Subcutaneous adipose tissue (tissue), 4 donors: Measurements from ENCODE around the gene ALPL. TPM values are rescaled to one million over a fixed set of nuclear protein-coding genes. Genes with fewer than 3 reads are reported as not detected.

ENCODE experiments used
- total RNA-seq, 4 donors: library from RNA; depleted of rRNA; stranded (reverse); fragments of >200 nt; gene quantifications; one replicate each; pipeline ENCODE4 v1.1.0, GENCODE V29; 2016
- TF ChIP-seq, protein P1 (sequence below): fragments of 450-650 bp; IDR thresholded peaks from one replicate; pipeline ENCODE4 v1.5.1; 2016; ENCODE audit warnings: low read depth, mild to moderate bottlenecking, control low read depth, antibody characterized with exemption, moderate library complexity

ALPL gene
- total RNA-seq, 4 donors from 2014 or later, result 2.6 to 17.7 (median 9.5) TPM

GRCh38 chr1:21491488-21492355 is 17.5 kb upstream of the ALPL start:
- TF ChIP-seq, protein P1, sequence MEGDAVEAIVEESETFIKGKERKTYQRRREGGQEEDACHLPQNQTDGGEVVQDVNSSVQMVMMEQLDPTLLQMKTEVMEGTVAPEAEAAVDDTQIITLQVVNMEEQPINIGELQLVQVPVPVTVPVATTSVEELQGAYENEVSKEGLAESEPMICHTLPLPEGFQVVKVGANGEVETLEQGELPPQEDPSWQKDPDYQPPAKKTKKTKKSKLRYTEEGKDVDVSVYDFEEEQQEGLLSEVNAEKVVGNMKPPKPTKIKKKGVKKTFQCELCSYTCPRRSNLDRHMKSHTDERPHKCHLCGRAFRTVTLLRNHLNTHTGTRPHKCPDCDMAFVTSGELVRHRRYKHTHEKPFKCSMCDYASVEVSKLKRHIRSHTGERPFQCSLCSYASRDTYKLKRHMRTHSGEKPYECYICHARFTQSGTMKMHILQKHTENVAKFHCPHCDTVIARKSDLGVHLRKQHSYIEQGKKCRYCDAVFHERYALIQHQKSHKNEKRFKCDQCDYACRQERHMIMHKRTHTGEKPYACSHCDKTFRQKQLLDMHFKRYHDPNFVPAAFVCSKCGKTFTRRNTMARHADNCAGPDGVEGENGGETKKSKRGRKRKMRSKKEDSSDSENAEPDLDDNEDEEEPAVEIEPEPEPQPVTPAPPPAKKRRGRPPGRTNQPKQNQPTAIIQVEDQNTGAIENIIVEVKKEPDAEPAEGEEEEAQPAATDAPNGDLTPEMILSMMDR, result no peak

DNA sequence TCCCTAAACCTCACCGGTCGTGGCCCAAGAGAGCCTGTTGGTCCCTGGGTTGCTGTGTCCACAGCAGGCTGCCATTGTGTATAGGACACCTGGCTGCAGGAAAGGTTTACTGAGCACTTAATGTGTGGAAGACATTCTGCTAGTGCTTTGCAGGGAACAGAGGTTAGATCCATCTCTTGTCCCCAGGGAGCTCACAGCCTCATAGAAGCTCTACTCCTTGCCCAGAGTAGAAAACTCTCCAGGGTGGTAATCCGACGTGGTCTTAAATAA is 16.9 kb upstream of the ALPL start:
- TF ChIP-seq, protein P1, result no peak

DNA sequence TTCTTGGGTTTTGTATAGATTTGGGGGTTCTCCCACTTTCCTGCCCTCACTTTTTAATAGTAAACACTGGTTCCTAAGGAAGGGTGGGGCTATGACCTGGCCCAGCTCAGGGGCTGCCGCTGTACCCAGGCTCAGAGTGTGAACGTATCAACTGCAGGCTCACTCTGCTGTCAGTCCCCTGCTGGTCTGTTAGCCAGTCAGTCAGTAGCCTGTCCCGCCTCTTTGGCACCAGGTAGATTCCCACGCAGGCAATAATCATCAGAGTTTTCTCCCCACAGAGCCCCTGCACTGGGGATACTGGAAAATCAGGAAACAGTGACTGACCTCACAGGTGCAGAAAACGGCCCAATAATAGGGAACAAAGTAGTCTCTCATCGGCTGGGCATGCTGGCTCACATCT is 15.0 kb upstream of the ALPL start:
- TF ChIP-seq, protein P1, result no peak

DNA sequence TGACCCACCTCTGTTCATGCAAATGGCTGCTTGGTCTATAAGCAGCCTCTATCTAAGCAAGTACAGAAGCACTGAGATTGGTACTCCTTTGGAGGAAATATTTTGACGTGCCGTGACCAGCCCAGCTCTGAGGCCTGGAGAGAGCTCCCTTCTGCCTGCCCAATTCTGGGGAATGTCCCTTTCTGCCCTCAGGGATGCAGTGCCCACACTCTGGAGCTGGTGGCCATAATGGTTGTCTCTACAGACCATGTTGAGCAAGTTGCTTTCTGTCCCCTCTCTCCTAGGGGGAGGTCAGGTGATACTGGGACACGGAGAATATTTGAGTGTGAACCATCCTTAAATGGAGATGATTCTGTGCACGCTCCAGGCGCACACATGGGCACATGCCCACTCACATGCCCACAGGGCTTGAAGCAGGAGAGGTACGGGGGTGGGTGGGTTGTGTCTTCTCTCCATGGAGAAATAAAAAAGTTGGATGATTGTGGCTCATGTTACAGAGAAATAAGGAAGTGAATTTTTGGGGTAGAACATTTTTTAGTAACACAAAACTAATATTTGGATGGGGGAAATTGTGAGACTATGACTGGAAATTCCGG is 13.9 kb upstream of the ALPL start:
- TF ChIP-seq, protein P1, result no peak

DNA sequence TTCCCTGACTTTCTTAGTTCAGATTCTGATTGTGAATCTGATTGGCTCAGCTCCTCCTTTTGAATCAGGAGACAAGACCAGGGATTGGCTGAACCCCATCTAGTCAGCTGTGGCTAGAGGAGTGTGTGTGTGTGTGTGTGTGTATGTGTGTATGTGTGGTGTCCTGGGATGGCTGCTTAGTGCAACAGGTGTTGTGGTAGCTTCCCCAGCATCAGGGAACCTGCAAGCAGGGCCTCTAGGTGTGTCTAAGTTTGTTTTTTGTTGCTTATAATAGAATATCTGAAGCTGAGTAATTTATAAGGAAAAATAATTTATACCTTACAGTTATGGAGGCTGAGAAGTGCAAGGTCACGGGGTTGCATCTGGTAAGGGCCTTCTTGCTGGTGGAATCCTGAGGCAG is 13.2 kb upstream of the ALPL start:
- TF ChIP-seq, protein P1, result no peak

GRCh38 chr1:21496886-21497285 is 12.3 kb upstream of the ALPL start:
- TF ChIP-seq, protein P1, result no peak

DNA sequence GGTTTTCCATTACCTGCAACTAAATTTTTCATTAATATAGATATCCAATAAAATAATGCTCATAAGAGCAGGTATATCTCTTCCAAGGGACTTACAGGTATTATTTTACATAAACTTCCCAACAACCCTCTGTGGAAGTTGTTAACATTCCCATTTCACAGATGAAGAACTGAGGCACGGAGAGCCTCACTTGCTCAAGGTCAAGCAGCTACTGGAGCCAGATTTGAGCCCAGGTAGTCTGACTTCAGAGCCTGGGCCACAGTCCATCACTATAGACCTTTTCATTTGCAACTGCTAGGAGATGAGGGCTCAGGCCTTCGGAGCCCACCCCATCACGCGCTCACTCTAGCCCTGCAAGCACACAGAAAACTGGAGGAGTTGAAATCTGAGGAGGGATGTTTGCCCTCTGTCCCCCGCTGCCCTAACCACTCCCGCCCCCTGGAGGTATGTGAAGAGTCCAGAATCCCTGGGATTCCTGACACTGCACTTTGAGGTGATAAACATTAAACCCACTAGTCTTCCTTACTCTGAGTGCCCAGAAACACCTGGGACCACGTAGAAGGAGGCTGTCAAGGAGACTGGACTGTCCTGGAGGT is 11.7 kb upstream of the ALPL start:
- TF ChIP-seq, protein P1, result no peak
